GM18951 (cell line): Measurements from ENCODE around the gene HYDIN.
"Not testable (repeated sequence)": the region's sequence is repeated elsewhere in the genome, so short reads cannot be mapped to it uniquely, and the experiment has no call there.

Experiments used
- POLR2A ChIP-seq: IDR thresholded peaks from 4 replicates; pipeline ENCODE4 v1.6.1; 2011; ENCODE audit warnings: mild to moderate bottlenecking; ENCODE audit not compliant: insufficient read length, insufficient read depth; ENCODE audit errors: extremely low read depth
- in situ Hi-C: fragments of 300-500 bp; cut with MboI; formaldehyde crosslinking; loops from one replicate; pipeline ENCODE4 v1.12.0; 2022; ENCODE audit warnings: low sequenced_read_pairs, mixed read lengths, inconsistent platforms; ENCODE audit not compliant: unreplicated experiment

The HYDIN gene

DNA sequence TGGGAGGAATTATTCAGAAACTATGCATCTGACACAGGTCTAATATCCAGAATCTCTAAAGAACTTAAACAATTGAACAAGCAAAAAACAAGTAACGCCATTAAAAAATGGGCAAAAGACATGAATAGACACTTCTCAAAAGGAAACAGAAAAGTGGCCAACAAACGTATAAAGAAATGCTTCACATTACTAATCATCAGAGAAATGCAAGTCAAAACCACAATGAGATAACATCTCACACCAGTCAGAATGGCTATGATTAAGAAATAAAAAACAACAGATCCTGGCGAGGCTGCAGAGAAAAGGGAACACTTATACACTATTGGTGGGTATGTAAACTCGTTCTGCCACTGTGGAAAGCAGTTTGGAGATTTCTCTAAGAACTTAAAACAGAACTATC is 379.2 kb downstream of the HYDIN start:
- in situ Hi-C loops = not testable (repeated sequence)

DNA sequence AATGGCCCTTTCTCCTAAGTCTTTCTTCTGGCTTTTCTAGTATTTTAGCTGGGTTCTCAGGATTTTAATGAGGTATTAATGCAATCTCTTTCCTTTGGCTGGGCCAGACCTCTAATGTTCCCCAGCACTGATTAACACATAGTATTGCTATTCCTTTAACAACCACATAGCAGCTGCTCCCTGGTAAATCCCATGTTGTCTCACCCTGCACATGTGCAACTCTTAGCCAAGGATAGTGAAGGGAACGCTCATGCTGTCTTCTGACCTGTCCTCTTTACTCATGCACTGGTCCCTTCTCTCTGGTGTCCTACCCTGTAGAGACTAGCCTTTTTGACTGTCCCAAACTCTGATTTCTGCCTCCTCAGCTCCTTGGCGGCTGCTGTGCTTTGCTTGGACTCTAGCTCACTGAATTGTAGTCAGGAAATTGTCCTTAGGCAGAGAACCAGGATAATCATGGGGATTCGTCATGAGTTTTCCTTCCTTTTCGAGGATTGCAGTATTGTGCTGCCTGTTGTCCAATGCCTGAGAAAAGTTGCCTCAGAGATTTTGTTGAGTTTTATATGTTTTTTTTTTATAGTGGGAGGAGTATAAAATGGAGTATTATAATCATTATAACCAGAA is 406.9 kb downstream of the HYDIN start:
- in situ Hi-C loops = not testable (repeated sequence)

DNA sequence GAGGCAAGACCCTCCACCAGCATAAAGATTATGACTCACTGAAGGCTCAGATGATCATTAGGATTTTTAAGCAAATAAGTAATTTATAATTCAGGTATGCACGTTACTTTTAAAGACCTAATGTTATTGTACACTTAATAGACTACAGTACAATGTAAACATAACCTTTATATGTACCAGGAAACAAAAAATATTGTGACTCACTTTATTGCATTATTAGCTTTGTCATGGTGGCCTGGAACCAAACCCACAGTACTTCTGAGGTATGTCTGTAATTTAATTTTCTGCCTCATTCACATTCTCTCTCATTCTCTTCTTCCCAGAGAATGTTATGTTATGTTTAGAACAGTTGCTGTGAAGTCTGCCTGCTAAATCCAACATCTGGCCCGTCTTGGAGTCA is 407.8 kb downstream of the HYDIN start:
- in situ Hi-C loops = not testable (repeated sequence)

DNA sequence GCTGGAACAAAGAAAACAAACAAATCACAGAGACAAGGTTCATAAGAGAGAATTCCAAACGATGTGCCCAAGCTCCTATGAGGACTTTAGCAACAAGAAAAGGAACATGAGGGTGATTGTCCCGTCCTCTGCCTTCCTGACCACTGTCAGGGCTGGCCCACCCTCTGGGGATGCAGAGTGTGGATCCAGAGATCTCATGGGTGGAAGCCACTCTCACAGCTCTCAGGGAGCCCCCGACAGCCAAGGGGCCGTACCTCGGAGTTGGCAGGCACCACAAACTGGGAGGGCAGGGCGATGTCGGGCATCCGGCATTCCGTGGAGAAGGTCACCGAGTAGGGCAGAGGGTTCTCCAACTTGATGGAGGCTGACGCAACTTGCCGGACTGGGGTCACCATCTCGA is 412.4 kb downstream of the HYDIN start:
- in situ Hi-C loops = not testable (repeated sequence)

DNA sequence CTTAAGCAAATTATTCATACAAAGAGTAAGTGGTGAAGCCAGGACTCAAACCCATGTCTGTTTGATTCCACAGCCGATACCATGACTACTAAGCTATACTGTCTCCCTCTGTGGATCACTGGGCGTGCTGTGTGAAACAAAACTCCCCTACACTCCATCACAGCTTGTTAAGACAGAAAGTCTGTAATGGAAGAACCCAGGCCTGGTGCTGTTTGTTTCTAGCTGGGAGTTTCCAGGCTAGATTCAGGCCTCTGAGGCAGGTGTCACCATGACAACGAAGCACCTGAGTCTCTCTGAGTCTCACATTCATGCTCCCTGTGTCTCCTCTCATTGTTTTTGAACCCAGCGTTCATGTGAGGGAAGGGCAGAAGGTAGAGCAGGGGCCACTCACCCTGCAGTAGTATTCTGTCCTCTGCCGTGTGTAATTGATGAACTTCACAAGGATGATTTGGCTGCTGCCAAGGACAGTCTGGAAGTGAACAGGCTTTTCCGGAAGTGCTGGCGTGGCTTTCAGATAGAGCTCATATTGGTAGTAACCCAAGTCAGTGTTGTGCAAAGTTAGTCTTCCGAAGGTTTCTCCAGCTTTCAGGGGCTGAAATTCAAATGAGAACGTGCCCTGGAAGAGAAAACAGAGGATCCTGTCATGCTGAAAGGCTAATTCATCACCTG is 421.0 kb downstream of the HYDIN start:
- TF ChIP-seq POLR2A = no peak
- in situ Hi-C loops = no loop called here

DNA sequence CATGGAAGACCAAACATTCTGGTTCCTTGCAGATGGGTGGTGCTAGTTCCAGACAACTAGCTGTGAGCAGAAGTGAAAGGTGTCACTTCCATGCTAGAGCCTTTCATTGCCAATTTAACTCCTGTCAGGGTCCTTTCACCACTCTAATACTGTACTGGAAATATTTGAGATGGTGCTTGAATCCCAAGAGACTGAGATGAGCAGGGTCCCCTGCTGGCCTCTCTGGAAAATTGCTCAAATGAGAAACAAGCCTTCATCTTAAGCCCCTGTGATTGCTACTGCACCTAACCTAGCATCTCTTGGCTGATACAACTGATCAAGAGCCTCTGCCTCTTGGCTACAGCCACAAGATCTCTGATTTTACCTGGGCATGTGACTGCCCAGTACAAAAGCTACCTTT is 422.2 kb downstream of the HYDIN start:
- in situ Hi-C loops = no loop called here
- no peak for TF ChIP-seq POLR2A

DNA sequence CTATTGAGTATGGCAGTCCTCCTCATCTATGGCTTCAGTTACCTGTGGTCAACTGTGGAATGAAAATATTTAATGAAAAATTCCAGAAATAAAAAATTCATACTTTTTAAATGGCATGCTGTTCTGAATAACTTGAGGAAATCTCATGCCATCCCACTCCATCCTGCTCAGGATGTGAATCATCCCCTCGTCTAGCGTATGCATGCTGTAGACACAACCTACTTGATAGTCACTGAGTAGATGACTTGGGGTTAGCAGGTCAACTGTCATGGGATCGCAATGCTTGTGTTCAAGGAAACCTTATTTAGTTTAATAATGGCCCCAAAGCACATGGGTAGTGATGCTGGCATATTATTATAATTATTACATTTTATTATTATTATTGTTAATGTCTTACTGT is 424.7 kb downstream of the HYDIN start:
- in situ Hi-C loops = no loop called here
- no peak for TF ChIP-seq POLR2A

DNA sequence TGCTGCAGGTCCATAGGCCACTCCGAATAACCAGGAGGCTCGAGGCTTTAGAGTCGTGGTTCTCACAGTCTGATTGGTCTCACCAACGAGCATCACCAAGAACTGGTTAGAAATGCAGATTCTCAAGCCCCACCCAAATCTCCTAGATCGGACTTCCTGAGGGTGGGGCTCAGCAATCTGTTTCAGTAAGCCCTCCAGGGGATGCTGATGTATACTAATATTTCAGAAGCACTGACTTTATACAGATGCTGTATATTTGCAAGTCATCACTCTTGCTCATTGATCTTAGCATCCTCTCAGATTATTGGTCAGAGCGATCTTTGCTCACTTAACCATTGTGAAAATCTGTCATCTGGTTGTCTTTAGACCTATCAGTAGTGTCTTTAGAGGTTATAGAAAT is 425.1 kb downstream of the HYDIN start:
- in situ Hi-C loops = no loop called here

DNA sequence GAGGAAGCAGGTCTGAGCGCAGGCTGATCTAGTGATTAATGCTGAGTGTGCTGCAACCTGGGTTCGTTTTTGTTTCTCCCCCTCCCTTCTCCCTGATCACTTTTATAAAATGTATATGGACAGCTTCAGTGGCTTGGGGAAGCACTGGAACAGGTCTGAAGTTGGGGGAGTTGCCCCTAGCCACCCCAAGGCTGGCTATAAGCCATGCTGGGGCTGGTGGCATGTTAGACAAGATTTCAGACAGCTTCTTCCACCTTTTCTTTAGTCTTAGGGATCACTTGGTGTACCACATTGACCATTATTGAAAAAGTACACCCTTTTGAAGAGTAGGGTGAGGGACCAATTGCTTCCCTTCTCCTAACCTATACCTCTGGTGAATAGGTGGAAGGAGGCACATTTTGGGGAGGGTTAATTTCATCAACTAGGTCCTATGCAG is 425.8 kb downstream of the HYDIN start:
- TF ChIP-seq POLR2A = no peak
- in situ Hi-C loops = no loop called here

More for the DNA sequence above, 425.1 kb downstream of the HYDIN start:
- no peak for TF ChIP-seq POLR2A

DNA sequence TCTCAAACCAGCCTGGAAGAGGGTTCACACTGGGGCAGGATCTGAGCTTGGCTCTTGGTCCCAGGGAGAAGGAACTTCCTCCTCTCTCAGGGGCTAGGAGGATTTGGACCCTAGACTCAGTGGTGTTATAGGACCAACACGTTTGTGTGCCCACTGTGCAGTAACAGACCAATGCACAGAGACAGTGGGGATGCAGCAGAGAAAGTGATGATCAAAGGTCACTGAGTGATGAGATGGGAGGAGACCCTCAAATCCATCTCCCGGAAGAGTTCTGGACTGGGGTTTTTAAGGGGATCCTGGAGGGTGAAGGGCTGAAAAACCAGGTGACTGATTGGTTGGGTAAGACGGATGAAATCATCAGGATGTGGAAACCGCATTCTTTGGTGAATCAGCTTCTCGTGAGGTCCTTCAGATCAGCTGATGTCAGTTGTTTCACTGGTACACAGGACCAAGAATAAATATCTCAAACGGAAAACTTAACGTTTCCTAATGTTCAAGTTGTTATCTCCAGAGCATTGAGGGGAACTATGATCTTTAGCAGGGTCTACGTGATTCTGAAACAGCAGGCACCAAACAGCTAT is 426.3 kb downstream of the HYDIN start:
- TF ChIP-seq POLR2A = no peak
- in situ Hi-C loops = no loop called here

DNA sequence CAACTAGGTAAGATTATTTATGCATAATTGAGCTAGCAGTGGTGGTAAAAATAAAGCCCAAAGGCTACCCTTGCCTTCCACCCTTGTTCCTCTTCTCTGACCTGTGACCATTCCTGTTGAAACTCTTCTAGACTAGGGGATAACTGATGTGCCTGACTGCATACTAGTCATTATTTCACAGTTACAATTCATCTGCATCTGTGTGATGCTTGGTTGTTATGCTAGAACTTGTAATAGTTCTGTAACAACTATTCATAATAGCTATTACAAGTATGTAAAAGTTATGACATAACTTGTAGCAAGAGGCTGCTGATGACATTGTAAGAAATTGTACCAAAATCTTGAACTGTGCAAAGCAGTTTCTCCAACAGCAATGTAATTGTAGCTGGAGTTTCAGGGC is 427.2 kb downstream of the HYDIN start:
- TF ChIP-seq POLR2A = no peak
- in situ Hi-C loops = no loop called here

DNA sequence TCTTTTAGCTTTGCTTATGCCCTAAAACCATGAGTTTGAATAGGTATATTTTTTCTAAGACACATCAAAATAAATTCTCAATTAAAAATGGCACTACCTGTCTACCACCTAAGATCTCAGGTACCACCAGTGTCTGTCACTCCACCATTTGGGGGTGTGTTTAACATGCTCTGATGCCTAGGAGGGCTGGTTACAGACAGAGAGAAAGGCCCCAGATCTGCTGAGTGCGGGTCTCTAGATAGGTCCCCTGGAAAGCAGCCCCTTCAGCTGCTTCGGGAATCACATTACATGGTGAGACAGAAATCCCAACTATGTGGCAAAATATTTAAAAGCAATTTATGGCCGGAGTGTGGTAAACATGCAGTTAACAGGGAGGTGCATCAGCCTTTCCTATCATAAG is 428.9 kb downstream of the HYDIN start:
- in situ Hi-C loops = no loop called here
- TF ChIP-seq POLR2A = no peak

DNA sequence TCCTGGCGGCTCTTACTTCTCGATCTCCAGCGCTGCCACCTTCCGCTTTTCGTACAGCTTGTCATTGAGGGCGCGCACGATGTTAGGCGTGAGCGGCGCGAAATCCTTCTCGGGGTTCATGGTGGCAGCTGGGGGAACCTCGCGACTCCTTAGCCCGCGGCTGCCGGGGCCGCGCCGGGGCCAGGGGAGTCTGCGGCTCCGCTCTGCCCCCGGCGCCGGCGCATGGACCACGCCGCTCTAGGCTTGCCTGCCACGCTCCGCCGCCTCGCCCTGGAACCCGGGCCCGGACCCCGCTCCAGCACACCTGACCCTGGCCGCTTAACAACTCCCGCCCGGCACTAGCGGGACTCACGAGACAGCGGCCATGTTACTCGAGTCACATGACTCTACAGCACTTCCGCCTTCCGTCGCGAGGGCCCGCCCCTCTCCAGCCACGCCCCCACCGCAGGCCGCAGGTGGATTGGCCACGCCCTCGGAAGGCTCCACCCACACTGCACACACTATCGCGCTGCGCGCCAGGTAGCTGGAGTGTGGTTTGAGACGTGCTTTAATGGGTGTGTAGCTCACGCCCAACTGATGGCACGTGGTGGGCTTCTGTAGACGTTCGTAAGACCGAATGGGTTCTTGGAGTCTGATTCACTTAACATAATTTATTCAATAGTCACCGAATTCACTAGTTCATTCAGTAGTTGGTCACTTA is 429.6 kb downstream of the HYDIN start, which contains the start of gene VAC14:
Gene VAC14 (minus strand): TSS at position 378 of the 700 bp plus-strand sequence. CDS start 258 bp downstream, at position 120.
- TF ChIP-seq POLR2A = peak; percentile 90
- in situ Hi-C loops = no loop called here

DNA sequence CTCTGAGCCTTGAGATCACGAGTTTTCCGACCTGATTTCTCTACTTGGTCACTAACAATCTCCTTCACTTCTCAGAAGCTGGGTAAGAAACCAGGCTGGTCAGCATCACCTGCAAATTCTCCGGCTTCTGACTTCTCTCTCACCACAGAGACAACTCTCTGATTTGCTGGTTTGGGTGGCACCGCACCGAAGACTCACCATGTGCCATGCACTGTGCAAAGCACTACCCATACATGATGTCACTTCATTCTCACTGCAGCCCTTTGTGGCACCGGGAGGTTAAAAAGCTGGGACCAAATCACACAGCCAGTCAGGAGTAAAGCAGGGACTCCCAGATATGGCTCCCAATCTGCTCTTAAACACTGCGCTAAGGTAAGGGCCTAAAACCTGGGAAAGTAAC is 430.2 kb downstream of the HYDIN start:
- in situ Hi-C loops = no loop called here
- TF ChIP-seq POLR2A = no peak
